BJ (cell line): ENCODE data around the gene ARHGAP23. TPM values are rescaled to one million over a fixed set of nuclear protein-coding genes. Genes with fewer than 3 reads are reported as not detected.

Experiments used
- CTCF ChIA-PET: fragments of 350-600 bp; formaldehyde crosslinking; extraction: SDS; loops from one replicate; lab custom pipeline; 2021; ENCODE audit warnings: antibody characterized with exemption, inconsistent platforms; lab: Yijun Ruan, JAX
- POLR2A ChIA-PET: fragments of 300-600 bp; sonication (Branson Sonifier 250); formaldehyde crosslinking; extraction: SDS; loops from one replicate; lab custom pipeline; 2021; ENCODE audit warnings: antibody characterized with exemption; lab: Charles Lee
- DNase-seq: peaks from one replicate; pipeline ENCODE4 v3.0.0-alpha.2; 2011; ENCODE audit warnings: low read depth
- H3K27me3 ChIP-seq: 2 replicates; pipeline ENCODE4 v1.6.0; 2011; ENCODE audit warnings: low read length; ENCODE audit not compliant: control insufficient read depth, insufficient read depth
- H3K36me3 ChIP-seq: 2 replicates; pipeline ENCODE4 v1.5.1; 2011; ENCODE audit warnings: low read length; ENCODE audit not compliant: control insufficient read depth, insufficient read depth
- H3K4me3 ChIP-seq: 2 replicates; pipeline ENCODE4 v1.5.1; 2011; ENCODE audit warnings: low read depth, mild to moderate bottlenecking, control low read depth, low read length
- polyA plus RNA-seq: library from polyadenylated mRNA; depleted of rRNA; stranded (reverse); fragments of >200 nt; gene quantifications from 2 replicates; pipeline ENCODE4 v1.2.3, GENCODE V29; 2011
- TF ChIP-seq, protein P1 (sequence below): IDR thresholded peaks from 2 replicates; pipeline ENCODE4 v1.5.1; 2011; ENCODE audit warnings: low read depth, mild to moderate bottlenecking, control low read depth, inconsistent platforms, low read length, moderate library complexity; ENCODE audit not compliant: insufficient read depth

The ARHGAP23 gene
- polyA plus RNA-seq, 1 experiment: 17.2 TPM

GRCh38 chr17:38551121-38551520, 122.9 kb downstream of the ARHGAP23 start:
- POLR2A ChIA-PET: no interaction called here
- no peak for DNase-seq
- Histone ChIP-seq H3K36me3 (no peaks in the 10 kb centered on the region), H3K27me3 (peaks cover 3% of the 10 kb centered on the region), H3K4me3 (no peak overlapping the region)
- TF ChIP-seq, protein P1, sequence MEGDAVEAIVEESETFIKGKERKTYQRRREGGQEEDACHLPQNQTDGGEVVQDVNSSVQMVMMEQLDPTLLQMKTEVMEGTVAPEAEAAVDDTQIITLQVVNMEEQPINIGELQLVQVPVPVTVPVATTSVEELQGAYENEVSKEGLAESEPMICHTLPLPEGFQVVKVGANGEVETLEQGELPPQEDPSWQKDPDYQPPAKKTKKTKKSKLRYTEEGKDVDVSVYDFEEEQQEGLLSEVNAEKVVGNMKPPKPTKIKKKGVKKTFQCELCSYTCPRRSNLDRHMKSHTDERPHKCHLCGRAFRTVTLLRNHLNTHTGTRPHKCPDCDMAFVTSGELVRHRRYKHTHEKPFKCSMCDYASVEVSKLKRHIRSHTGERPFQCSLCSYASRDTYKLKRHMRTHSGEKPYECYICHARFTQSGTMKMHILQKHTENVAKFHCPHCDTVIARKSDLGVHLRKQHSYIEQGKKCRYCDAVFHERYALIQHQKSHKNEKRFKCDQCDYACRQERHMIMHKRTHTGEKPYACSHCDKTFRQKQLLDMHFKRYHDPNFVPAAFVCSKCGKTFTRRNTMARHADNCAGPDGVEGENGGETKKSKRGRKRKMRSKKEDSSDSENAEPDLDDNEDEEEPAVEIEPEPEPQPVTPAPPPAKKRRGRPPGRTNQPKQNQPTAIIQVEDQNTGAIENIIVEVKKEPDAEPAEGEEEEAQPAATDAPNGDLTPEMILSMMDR: no peak
- CTCF ChIA-PET: no interaction called here

DNA sequence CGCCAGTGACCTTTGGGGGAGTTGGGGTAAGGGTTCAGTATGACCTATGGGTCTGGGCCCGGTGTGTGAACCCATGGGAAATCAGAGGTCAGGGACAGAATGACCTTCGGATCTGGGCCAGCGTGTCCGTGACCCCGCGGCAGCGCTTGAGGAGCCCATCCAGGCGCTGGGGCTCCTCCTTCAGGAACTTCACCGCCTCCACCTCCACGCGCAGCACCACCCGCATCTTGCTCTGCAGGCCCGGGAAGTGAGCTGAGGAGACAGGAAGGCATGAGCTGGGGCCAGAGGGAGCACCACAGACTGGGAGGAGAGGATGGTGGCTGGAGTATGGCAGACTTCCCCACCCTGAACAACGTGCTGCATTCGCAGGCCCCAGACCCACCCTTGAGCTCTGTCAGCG, 124.1 kb downstream of the ARHGAP23 start:
- CTCF ChIA-PET: interaction anchor here (0.9 to 9.7 kb wide), 3 partner anchors 33 to 115 kb away, joined by 3 to 110 read pairs (median 3); no protein-coding TSS in a partner anchor
- no peak for DNase-seq
- TF ChIP-seq, protein P1: no peak
- POLR2A ChIA-PET: no interaction called here
- Histone ChIP-seq H3K27me3 (peaks cover 1% of the 10 kb centered on the region), H3K4me3 (no peak overlapping the region), H3K36me3 (no peaks in the 10 kb centered on the region)

- TF ChIP-seq, protein P1: no peak
- Histone ChIP-seq H3K27me3 (peaks cover 1% of the 10 kb centered on the region), H3K36me3 (no peaks in the 10 kb centered on the region), H3K4me3 (no peak overlapping the region)
- ChIA-PET CTCF (interaction anchor here (0.5 to 9.7 kb wide), 11 partner anchors 10 to 642 kb away, joined by 3 to 110 read pairs (median 4); no protein-coding TSS in a partner anchor), POLR2A (no interaction called here)
- no peak for DNase-seq
Observed at GRCh38 chr17:38554430-38555350, 126.4 kb downstream of the ARHGAP23 start.

GRCh38 chr17:38556239-38556638, 128.0 kb downstream of the ARHGAP23 start:
- ChIA-PET POLR2A (no interaction called here), CTCF (interaction anchor here (1.0 to 9.7 kb wide), 7 partner anchors 11 to 111 kb away, joined by 3 to 110 read pairs (median 5); no protein-coding TSS in a partner anchor)
- Histone ChIP-seq H3K4me3 (no peak overlapping the region), H3K36me3 (no peaks in the 10 kb centered on the region), H3K27me3 (peaks cover 4% of the 10 kb centered on the region; the same call in 1 of the 2 replicates)
- TF ChIP-seq, protein P1: no peak
- DNase-seq: no peak

DNA sequence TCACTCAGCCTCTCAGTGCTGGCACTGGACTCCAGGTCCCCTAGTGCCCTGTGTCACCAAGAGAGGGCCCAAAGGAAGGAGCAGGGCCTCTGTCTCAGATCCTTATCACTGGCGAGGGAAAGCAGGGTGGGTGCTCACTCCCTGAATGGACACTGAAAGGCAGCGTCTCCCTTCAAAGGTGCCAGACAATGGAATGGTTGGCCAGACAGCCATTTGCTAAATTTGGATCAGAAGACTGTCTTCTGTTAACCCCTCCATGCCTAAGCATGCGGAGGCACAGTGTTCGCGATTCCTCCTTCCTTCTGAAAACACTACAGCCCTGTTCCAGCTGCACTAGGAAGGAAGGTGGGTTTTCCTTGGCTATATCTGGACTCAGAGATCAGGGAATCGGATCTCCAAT, 129.1 kb downstream of the ARHGAP23 start:
- POLR2A ChIA-PET: no interaction called here
- CTCF ChIA-PET: interaction anchor here (0.5 to 9.7 kb wide), 26 partner anchors 9 to 197 kb away, joined by 3 to 110 read pairs (median 4); no protein-coding TSS in a partner anchor
- no peak for DNase-seq
- Histone ChIP-seq H3K4me3 (no peak overlapping the region), H3K27me3 (peaks cover 4% of the 10 kb centered on the region), H3K36me3 (no peaks in the 10 kb centered on the region)
- TF ChIP-seq, protein P1: no peak
